GM19193 (cell line): ENCODE measurements around the gene CSTA.
A peak's percentile ranks its signal among the peaks of the same experiment; 100 is the strongest.

Experiments used
- POLR2A ChIP-seq: IDR thresholded peaks from 4 replicates; pipeline ENCODE4 v1.6.1; 2011; ENCODE audit not compliant: insufficient read depth, insufficient read length; ENCODE audit errors: extremely low read depth

CSTA gene

GRCh38 chr3:122353215-122353614 is 28.2 kb downstream of the CSTA start:
- TF ChIP-seq POLR2A = no peak

GRCh38 chr3:122353893-122354401 is 28.9 kb downstream of the CSTA start:
- TF ChIP-seq POLR2A = no peak

- TF ChIP-seq POLR2A = no peak
Measured at GRCh38 chr3:122355612-122356011, 30.6 kb downstream of the CSTA start.

DNA sequence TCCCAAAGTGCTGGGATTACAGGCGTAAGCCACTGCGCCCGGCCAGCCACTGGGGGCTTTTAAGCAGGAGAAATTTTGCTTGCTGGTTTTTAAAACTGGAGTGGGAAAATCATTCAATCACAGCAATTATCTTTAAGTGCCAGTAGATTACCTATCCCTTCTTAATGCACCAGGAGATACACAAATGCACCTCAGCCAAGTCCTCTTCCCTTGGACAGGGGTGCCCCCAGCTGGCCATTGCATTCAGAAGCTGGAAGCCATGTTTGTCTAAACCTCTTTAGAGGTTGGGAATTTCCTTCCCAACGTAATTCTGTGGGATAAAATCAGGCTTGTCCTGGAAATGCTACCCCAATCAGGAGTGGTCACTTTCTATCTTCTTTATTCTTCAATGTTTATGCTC is 31.4 kb downstream of the CSTA start:
- no peak for TF ChIP-seq POLR2A

GRCh38 chr3:122357828-122358702 is 33.0 kb downstream of the CSTA start:
- no peak for TF ChIP-seq POLR2A

- no peak for TF ChIP-seq POLR2A
Measured at GRCh38 chr3:122358703-122359032, 33.6 kb downstream of the CSTA start.

DNA sequence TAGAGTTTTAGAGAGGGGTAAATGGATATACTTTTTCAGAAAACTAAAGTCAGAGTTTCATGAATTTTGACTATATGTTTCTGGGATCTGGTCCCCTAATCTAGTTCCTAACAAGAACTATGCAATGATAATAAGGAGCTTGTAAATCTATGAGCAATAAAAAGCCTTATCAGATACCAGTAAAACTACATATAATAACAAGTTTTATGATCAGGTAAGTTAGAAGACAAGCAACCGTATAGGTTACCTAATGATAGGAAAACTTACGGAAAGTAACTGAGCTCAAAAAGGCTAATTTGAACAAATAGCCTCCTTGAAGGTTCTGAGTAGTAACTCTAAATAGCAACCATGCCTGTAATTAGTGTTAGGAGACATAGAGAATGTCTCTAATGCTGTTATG is 37.0 kb downstream of the CSTA start:
- TF ChIP-seq POLR2A = no peak

DNA sequence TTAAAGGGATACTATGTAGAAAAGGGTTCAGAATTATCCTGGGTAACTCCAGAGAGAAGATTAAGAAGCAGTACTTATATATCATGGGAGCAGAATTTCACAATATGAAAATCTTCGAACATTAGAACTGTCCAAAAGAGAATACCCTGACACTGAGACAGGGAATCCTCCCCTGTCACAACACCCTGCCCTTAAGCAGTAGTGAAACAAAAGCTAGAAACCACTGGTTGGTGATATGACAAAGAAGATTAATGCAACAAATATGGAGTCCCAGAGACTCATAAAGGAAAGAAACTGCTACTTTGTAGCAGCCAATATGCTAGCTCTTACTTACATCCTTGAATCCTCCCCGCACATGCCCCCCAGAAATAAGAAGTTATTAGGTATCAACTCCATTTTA is 39.4 kb downstream of the CSTA start:
- no peak for TF ChIP-seq POLR2A

DNA sequence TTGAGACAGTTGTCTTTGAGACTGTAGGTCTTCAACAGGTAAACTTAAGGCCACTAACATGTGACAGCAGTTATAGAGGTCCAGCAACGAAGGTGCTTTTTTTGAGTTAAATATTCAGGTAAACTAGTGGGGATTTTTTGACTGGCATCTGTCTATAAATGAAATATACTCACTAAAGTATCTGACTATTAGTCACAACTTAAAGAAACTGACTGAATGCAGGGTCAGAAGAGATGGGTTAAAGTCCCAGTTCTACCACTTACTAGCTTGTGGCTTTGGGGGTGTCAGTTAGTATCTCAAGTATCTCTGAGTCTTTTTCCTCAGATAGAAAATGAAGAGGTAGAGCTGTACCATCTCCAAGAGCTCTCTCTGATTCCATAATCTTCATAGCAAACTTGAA is 40.0 kb downstream of the CSTA start:
- TF ChIP-seq POLR2A = no peak

- no peak for TF ChIP-seq POLR2A
Measured at GRCh38 chr3:122366379-122366749, 41.3 kb downstream of the CSTA start.

DNA sequence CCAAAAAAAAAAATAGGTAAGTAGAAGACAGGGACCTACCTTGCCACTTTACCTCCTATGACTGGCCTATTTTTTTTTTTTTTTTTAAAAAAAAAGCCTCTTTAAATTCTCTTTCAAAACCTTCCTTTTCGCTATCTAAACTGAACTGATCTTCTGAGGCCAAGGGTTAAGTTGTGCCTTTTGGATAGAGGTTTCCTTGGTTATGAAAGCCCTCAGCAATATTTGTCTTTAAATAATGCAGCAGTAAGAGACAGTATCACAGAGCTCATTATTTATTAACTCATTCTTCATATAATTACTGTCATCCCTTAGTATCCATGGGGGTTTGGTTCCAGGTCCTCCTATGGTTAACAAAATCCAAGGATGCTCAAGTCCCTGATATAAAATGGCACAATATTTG is 49.0 kb downstream of the CSTA start:
- no peak for TF ChIP-seq POLR2A

GRCh38 chr3:122377975-122378374 is 52.9 kb downstream of the CSTA start:
- no peak for TF ChIP-seq POLR2A

DNA sequence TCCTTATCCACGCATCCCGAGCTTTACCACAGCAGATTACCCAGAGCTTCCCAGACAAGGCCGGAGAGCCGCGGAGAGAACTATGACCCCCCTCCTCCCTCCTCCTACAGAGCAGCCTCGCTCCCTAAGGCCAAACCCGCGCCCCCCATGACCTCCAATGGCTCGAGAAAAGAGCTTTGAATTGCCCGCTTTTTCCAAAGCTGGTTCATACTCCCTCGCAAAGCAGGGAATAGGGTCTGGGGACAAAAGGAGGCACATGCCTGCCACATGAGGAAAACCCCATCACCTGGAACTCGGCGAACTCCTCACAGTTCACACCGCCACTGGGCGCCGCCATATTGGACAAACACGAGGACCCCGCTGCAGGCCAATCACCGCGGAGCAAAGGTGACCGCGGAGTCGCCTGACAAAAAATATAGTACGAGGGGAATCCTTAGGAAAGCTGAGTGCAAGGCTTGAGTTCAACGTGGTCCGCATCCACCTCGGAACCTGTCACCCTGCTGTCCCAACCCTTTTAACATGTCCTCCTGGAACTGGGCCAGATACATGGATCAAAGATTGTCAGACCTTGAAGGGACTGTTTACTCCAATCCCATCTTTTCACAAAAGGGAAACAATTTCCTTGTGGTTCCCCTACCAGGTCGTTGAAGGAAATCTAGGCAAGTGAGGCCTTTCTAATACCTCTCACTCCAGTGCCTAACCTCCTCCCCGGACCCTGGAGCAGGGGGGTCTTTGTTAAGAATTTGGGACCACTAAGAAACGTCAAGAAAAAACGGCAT is 58.0 kb downstream of the CSTA start, which contains the start of gene MIX23:
Gene MIX23 (minus strand): TSS at position 344 of the 779 bp plus-strand sequence. CDS start 7 bp downstream, at position 337.
- peak; percentile 81 for TF ChIP-seq POLR2A

GRCh38 chr3:122383771-122384697 is 59.0 kb downstream of the CSTA start, which contains the start of gene FAM162A:
Gene FAM162A (plus strand): TSS chr3:122384182. CDS start chr3:122384266, 84 bp downstream.
- TF ChIP-seq POLR2A = peak; percentile 90
